ENCODE data around the gene MYH3.

Gene MYH3

DNA sequence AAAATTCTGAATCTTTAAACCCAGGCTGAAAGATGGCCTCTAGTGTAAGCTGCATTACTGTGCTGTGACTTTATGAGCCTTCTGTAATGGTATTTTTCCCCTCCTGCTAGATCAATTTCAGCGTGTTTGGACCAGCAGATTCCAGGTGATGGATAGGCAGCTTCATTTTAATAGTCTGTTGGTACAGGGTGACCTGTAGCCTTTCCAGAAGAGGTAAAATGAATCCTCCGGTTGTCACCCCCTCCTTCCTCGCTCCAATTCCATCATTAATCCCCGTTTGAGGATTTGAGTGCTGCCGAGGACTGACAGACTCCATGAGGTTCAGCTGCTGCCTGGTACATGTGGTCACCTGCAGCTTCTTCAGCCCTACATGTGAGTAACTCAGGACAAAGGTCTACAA is 48.9 kb downstream of the MYH3 start:
- no peak for DNase-seq (ENCODE audit: low read depth)
- no peak overlapping the region for H3K4me3 ChIP-seq (ENCODE audit: low read depth, low read length)
- TF ChIP-seq CTCF (IDR thresholded peaks at IDR 0.05; ENCODE audit: control insufficient read depth, extremely low read depth, insufficient read depth): no peak

- H3K4me3 ChIP-seq (ENCODE audit: low read depth, low read length): no peak overlapping the region
- TF ChIP-seq CTCF (IDR thresholded peaks at IDR 0.05; ENCODE audit: control insufficient read depth, extremely low read depth, insufficient read depth): no peak
- DNase-seq (ENCODE audit: low read depth): no peak
Observed at GRCh38 chr17:10606110-10606509, 51.0 kb downstream of the MYH3 start.

DNA sequence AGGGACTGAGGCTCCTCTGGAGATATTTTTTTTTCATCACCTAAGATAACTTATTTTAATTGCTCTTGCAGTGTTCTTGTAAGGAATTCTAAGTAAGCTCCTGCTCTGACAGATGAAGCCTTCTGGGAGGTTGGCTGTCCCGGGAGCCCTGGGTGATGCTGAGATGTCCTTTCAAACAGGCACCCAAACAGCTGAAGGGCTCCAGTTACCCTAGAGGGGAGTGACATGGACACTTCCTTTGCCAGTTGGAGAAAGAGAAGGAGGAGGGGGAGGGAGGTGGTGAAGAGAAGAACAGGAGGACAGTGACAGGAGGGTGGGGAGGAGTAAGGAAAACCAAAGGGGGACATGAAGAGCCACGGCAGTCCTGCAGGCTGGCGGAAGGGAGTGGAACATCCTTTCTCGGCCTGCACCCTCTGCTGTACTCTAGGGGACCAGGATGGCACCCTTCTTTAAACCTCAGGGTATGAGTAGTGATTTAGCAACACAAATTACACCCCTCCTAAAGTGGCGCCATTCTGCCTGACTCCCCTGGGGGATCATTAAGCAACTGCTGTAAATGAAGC is 51.8 kb downstream of the MYH3 start:
- no peak overlapping the region for H3K4me3 ChIP-seq (ENCODE audit: low read depth, low read length)
- no peak for TF ChIP-seq CTCF (IDR thresholded peaks at IDR 0.05; ENCODE audit: control insufficient read depth, extremely low read depth, insufficient read depth)
- DNase-seq (ENCODE audit: low read depth): no peak

GRCh38 chr17:10604521-10604920 is 52.6 kb downstream of the MYH3 start:
- no peak for TF ChIP-seq CTCF (IDR thresholded peaks at IDR 0.05; ENCODE audit: control insufficient read depth, extremely low read depth, insufficient read depth)
- DNase-seq (ENCODE audit: low read depth): no peak
- H3K4me3 ChIP-seq (ENCODE audit: low read depth, low read length): no peak overlapping the region

DNA sequence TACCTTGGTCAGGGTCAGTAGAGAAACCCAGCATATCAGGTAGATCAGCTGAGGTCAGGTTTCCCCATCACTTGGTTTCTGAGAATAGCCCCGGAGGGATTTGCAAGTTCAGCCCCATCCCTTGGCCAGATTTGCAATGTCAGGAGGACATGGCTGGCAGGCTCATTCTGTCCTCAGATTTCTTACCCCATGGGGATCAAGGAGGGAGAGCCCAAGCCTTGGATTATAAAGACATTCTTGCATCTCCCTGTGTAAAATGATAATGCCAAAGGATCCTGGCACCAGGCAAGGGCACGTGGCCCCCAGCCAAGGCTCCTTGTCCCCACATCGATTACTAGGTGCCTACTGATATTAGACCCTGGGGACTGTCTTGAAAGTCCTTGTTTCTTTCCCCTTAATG is 53.2 kb downstream of the MYH3 start:
- TF ChIP-seq CTCF (IDR thresholded peaks at IDR 0.05; ENCODE audit: control insufficient read depth, extremely low read depth, insufficient read depth): no peak
- DNase-seq (ENCODE audit: low read depth): no peak
- H3K4me3 ChIP-seq (ENCODE audit: low read depth, low read length): no peak overlapping the region

- no peak for TF ChIP-seq CTCF (IDR thresholded peaks at IDR 0.05; ENCODE audit: control insufficient read depth, extremely low read depth, insufficient read depth)
- no peak for DNase-seq (ENCODE audit: low read depth)
- no peak overlapping the region for H3K4me3 ChIP-seq (ENCODE audit: low read depth, low read length)
Observed at GRCh38 chr17:10600571-10600970, 56.5 kb downstream of the MYH3 start.

DNA sequence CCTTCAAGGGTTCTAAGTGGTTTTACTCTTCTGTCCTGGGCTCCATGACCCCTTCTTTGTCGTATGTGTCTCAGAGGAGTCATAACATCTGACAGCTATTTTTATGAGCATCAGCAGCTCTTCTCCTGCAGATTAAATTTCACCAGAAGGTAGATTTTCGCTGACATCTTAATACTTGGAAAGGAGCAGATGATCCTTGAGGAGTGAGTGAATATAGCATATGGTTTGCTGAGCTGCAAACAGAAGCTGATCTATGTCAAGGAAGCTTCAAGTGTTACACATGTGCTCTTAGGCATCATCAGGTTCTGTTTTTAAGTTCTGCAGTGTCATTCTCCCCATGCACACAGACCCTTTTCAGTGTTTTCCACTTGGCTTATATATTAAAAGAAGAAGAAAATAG is 58.5 kb downstream of the MYH3 start:
- no peak overlapping the region for H3K4me3 ChIP-seq (ENCODE audit: low read depth, low read length)
- DNase-seq (ENCODE audit: low read depth): no peak
- TF ChIP-seq CTCF (IDR thresholded peaks at IDR 0.05; ENCODE audit: control insufficient read depth, extremely low read depth, insufficient read depth): no peak
